ENCODE measurements around the gene RAB36. TPM values are rescaled to one million over a fixed set of nuclear protein-coding genes. Genes with fewer than 3 reads are reported as not detected.

Gene RAB36
- total and polyA plus RNA-seq, 9 of the 15 experiments (the other 6 are each of a cell fraction or from before 2014, with no cell fraction given) = 0.04 to 0.50 (median 0.08) TPM; not detected in 3

DNA sequence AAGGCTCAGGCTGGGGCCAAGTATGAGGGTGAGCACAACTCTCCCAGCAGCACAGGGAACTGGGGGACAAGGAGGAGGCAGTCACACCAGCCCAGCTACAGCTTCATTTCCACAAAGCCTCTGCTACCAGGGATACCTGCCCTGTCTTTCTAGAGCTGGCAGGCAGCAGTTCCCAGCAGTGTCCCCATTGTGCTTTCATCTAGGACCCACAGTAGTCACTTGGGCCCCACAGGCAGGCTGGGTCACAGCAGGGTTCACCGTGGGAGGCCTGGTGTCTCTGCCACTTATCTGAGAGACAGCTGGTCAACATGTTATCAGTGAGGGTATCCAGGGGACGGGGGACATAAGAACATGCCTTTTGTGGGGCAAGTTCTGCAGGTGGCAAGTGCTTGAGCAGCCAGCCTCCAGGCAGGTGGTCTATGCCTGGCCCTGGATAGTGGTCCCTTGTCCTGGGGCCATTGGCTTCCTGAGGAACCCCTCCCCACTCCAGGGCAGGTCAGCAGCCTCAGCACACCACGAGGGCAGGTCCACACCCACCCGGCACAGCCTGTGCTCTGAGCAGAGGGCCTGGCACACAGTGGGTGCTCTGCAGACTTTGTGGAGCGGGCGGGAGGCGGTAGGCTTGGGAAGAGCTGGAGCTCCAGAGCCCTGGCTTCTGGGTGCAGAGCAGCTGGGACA lies 45.0 kb upstream of the RAB36 start (continued):
- TF ChIP-seq FOSL1 (tag; conservative IDR thresholded peaks at IDR 0.05) (no peak), HLTF (IDR thresholded peaks at IDR 0.05) (no peak), NRF1 (conservative IDR thresholded peaks at IDR 0.05 in 1 of 2, IDR thresholded peaks at IDR 0.05 in 1 of 2) (no peak), DACH1 (IDR thresholded peaks at IDR 0.05; ENCODE audit: partially characterized antibody) (no peak), PTTG1 (tag; IDR thresholded peaks at IDR 0.05; ENCODE audit: low read depth) (no peak), SPI1 (IDR thresholded peaks at IDR 0.05; ENCODE audit: borderline replicate concordance, low read depth, low read length) (no peak), ZC3H11A (IDR thresholded peaks at IDR 0.05; ENCODE audit: low read depth, low read length) (0 out of 2 replicates have a peak, but pooled peaks have one; percentile 19), JUND (IDR thresholded peaks at IDR 0.05; ENCODE audit: borderline replicate concordance, low read depth, low read length) (no peak), JUND (tag; IDR thresholded peaks at IDR 0.05; ENCODE audit: borderline replicate concordance, low read depth, low read length) (no peak), HNRNPH1 (optimal IDR thresholded peaks at IDR 0.05; ENCODE audit: low read depth, low read length) (no peak), SNRNP70 (optimal IDR thresholded peaks at IDR 0.05; ENCODE audit: low read depth, low read length) (no peak), SMARCA4 (IDR thresholded peaks at IDR 0.05) (no peak), CXXC5 (CRISPR knock-in tag; IDR thresholded peaks at IDR 0.05) (no peak), BCOR (IDR thresholded peaks at IDR 0.05) (no peak)
- TF ChIP-seq, protein P1, sequence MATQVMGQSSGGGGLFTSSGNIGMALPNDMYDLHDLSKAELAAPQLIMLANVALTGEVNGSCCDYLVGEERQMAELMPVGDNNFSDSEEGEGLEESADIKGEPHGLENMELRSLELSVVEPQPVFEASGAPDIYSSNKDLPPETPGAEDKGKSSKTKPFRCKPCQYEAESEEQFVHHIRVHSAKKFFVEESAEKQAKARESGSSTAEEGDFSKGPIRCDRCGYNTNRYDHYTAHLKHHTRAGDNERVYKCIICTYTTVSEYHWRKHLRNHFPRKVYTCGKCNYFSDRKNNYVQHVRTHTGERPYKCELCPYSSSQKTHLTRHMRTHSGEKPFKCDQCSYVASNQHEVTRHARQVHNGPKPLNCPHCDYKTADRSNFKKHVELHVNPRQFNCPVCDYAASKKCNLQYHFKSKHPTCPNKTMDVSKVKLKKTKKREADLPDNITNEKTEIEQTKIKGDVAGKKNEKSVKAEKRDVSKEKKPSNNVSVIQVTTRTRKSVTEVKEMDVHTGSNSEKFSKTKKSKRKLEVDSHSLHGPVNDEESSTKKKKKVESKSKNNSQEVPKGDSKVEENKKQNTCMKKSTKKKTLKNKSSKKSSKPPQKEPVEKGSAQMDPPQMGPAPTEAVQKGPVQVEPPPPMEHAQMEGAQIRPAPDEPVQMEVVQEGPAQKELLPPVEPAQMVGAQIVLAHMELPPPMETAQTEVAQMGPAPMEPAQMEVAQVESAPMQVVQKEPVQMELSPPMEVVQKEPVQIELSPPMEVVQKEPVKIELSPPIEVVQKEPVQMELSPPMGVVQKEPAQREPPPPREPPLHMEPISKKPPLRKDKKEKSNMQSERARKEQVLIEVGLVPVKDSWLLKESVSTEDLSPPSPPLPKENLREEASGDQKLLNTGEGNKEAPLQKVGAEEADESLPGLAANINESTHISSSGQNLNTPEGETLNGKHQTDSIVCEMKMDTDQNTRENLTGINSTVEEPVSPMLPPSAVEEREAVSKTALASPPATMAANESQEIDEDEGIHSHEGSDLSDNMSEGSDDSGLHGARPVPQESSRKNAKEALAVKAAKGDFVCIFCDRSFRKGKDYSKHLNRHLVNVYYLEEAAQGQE (IDR thresholded peaks at IDR 0.05; ENCODE audit: borderline replicate concordance) = no peak
- TF ChIP-seq, protein P1 (CRISPR knock-in tag; IDR thresholded peaks at IDR 0.05; ENCODE audit: low read depth) = no peak
- TF ChIP-seq, protein P2, sequence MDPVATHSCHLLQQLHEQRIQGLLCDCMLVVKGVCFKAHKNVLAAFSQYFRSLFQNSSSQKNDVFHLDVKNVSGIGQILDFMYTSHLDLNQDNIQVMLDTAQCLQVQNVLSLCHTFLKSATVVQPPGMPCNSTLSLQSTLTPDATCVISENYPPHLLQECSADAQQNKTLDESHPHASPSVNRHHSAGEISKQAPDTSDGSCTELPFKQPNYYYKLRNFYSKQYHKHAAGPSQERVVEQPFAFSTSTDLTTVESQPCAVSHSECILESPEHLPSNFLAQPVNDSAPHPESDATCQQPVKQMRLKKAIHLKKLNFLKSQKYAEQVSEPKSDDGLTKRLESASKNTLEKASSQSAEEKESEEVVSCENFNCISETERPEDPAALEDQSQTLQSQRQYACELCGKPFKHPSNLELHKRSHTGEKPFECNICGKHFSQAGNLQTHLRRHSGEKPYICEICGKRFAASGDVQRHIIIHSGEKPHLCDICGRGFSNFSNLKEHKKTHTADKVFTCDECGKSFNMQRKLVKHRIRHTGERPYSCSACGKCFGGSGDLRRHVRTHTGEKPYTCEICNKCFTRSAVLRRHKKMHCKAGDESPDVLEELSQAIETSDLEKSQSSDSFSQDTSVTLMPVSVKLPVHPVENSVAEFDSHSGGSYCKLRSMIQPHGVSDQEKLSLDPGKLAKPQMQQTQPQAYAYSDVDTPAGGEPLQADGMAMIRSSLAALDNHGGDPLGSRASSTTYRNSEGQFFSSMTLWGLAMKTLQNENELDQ (CRISPR knock-in tag; IDR thresholded peaks at IDR 0.05; ENCODE audit: borderline replicate concordance) = no peak
- TF ChIP-seq, protein P3, sequence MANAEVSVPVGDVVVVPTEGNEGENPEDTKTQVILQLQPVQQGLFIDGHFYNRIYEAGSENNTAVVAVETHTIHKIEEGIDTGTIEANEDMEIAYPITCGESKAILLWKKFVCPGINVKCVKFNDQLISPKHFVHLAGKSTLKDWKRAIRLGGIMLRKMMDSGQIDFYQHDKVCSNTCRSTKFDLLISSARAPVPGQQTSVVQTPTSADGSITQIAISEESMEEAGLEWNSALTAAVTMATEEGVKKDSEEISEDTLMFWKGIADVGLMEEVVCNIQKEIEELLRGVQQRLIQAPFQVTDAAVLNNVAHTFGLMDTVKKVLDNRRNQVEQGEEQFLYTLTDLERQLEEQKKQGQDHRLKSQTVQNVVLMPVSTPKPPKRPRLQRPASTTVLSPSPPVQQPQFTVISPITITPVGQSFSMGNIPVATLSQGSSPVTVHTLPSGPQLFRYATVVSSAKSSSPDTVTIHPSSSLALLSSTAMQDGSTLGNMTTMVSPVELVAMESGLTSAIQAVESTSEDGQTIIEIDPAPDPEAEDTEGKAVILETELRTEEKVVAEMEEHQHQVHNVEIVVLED (CRISPR knock-in tag; IDR thresholded peaks at IDR 0.05) = no peak

Measured in K562 (cell line).